ENCODE measurements around the gene MLLT11.

- TF ChIP-seq, protein P1, sequence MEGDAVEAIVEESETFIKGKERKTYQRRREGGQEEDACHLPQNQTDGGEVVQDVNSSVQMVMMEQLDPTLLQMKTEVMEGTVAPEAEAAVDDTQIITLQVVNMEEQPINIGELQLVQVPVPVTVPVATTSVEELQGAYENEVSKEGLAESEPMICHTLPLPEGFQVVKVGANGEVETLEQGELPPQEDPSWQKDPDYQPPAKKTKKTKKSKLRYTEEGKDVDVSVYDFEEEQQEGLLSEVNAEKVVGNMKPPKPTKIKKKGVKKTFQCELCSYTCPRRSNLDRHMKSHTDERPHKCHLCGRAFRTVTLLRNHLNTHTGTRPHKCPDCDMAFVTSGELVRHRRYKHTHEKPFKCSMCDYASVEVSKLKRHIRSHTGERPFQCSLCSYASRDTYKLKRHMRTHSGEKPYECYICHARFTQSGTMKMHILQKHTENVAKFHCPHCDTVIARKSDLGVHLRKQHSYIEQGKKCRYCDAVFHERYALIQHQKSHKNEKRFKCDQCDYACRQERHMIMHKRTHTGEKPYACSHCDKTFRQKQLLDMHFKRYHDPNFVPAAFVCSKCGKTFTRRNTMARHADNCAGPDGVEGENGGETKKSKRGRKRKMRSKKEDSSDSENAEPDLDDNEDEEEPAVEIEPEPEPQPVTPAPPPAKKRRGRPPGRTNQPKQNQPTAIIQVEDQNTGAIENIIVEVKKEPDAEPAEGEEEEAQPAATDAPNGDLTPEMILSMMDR (IDR thresholded peaks at IDR 0.05; ENCODE audit: insufficient read depth, low read length, poor library complexity, severe bottlenecking) = no peak
- no peak for TF ChIP-seq EZH2phosphoT487 (conservative IDR thresholded peaks at IDR 0.05; ENCODE audit: low read length)
Observed at GRCh38 chr1:151067185-151067584, 7.0 kb downstream of the MLLT11 start.
